HL-60 (cell line): ENCODE data around the gene OPRL1.

Experiments
- POLR2AphosphoS5 ChIP-seq: IDR thresholded peaks from 2 replicates; pipeline ENCODE4 v1.6.1; 2012; ENCODE audit warnings: low read depth
- REST ChIP-seq: IDR thresholded peaks from 2 replicates; pipeline ENCODE4 v1.6.1; 2012; ENCODE audit warnings: low read depth; ENCODE audit not compliant: insufficient replicate concordance
- SPI1 ChIP-seq: IDR thresholded peaks from 2 replicates; pipeline ENCODE4 v1.6.1; 2012; ENCODE audit warnings: low read depth, mild to moderate bottlenecking, borderline replicate concordance
- TF ChIP-seq, protein P1 (sequence below): IDR thresholded peaks from one replicate; pipeline ENCODE4 v1.5.1; 2011; ENCODE audit warnings: low read length, control low read depth, inconsistent platforms; ENCODE audit not compliant: insufficient read depth

DNA sequence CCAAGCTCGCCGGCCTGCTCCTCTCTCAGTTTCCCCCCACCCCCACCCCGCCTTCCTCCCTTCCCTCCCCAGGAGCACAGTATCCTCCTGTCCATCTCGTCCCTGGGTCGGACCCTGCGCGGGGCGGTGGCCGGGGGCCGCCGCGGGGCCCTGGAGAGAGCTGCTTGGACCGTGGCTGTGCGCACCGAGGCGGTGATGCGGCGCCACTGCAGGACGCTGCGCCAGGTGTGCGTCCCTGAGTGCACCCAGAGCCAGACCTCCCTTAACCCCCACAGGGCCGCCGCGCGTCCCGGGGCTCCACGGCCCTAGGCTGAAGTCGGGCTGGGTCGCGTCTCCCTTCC is 41.7 kb upstream of the OPRL1 start:
- TF ChIP-seq, protein P1, sequence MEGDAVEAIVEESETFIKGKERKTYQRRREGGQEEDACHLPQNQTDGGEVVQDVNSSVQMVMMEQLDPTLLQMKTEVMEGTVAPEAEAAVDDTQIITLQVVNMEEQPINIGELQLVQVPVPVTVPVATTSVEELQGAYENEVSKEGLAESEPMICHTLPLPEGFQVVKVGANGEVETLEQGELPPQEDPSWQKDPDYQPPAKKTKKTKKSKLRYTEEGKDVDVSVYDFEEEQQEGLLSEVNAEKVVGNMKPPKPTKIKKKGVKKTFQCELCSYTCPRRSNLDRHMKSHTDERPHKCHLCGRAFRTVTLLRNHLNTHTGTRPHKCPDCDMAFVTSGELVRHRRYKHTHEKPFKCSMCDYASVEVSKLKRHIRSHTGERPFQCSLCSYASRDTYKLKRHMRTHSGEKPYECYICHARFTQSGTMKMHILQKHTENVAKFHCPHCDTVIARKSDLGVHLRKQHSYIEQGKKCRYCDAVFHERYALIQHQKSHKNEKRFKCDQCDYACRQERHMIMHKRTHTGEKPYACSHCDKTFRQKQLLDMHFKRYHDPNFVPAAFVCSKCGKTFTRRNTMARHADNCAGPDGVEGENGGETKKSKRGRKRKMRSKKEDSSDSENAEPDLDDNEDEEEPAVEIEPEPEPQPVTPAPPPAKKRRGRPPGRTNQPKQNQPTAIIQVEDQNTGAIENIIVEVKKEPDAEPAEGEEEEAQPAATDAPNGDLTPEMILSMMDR, result no peak
- TF ChIP-seq SPI1, result no peak
- TF ChIP-seq REST, result no peak
- TF ChIP-seq POLR2AphosphoS5, result no peak
